WTC11 (cell line): ENCODE data around the gene PRICKLE3. TPM values are rescaled to one million over a fixed set of nuclear protein-coding genes. Genes with fewer than 3 reads are reported as not detected.

Experiments used
- ATAC-seq: fragments of 200-7000 bp; cut with Tn5 transposase; 2 replicates; pipeline ENCODE4 v1.10.0; 2021; ENCODE audit warnings: mild to moderate bottlenecking, moderate library complexity
- CTCF ChIA-PET: fragments of 300-600 bp; sonication (Branson Sonifier 250); formaldehyde crosslinking; loops from one replicate; lab custom pipeline; 2021; ENCODE audit warnings: antibody characterized with exemption; lab: Charles Lee
- POLR2A ChIA-PET: fragments of 350-600 bp; sonication (Branson Sonifier 250); formaldehyde crosslinking; loops from one replicate; lab custom pipeline; 2021; ENCODE audit warnings: antibody characterized with exemption; lab: Charles Lee
- DNase-seq: peaks from one replicate; pipeline ENCODE4 v3.0.0; 2021; ENCODE audit warnings: low spot score
- H3K27ac Mint-ChIP-seq: 2 replicates; pipeline ENCODE4 v1.8.0; 2021; ENCODE audit warnings: mixed read lengths
- H3K27me3 Mint-ChIP-seq: 2 replicates; pipeline ENCODE4 v1.8.0; 2021; ENCODE audit warnings: low read depth, mild to moderate bottlenecking, moderate library complexity, mixed read lengths
- H3K36me3 Mint-ChIP-seq: 2 replicates; pipeline ENCODE4 v1.8.0; 2021; ENCODE audit warnings: mixed read lengths
- H3K4me1 Mint-ChIP-seq: 2 replicates; pipeline ENCODE4 v1.8.0; 2022; ENCODE audit warnings: mixed read lengths
- H3K4me3 Mint-ChIP-seq: 2 replicates; pipeline ENCODE4 v1.8.0; 2021; ENCODE audit warnings: mild to moderate bottlenecking, moderate library complexity, mixed read lengths
- H3K9me3 Mint-ChIP-seq: 2 replicates; pipeline ENCODE4 v1.8.0; 2021; ENCODE audit warnings: mixed read lengths
- CREB1 ChIP-seq: sonication (generic); formaldehyde crosslinking; IDR thresholded peaks from 2 replicates; pipeline ENCODE4 v1.8.0; 2023; ENCODE audit warnings: mild to moderate bottlenecking, missing genetic modification reagents
- FOXK1 ChIP-seq: sonication (generic); formaldehyde crosslinking; IDR thresholded peaks from 2 replicates; pipeline ENCODE4 v1.8.0; 2022; ENCODE audit warnings: mild to moderate bottlenecking, moderate library complexity, missing genetic modification reagents
- HMGA2 ChIP-seq: fragments of 250-450 bp; sonication (Bioruptor Pico); IDR thresholded peaks from 2 replicates; pipeline ENCODE4 v1.4.0; 2021; ENCODE audit warnings: mild to moderate bottlenecking, moderate library complexity
- MAX ChIP-seq: sonication (generic); formaldehyde crosslinking; IDR thresholded peaks from 2 replicates; pipeline ENCODE4 v1.8.0; 2022; ENCODE audit warnings: mild to moderate bottlenecking, missing genetic modification reagents
- MYBL2 ChIP-seq: sonication (generic); formaldehyde crosslinking; IDR thresholded peaks from 2 replicates; pipeline ENCODE4 v1.8.1; 2023; ENCODE audit warnings: mild to moderate bottlenecking, moderate library complexity, missing genetic modification reagents
- NR1H2 ChIP-seq: sonication (generic); formaldehyde crosslinking; IDR thresholded peaks from 2 replicates; pipeline ENCODE4 v1.9.0; 2021; ENCODE audit warnings: mild to moderate bottlenecking, moderate library complexity, missing genetic modification reagents
- RORB ChIP-seq: fragments of 250-450 bp; sonication (Bioruptor Pico); IDR thresholded peaks from 2 replicates; pipeline ENCODE4 v1.9.0; 2021; ENCODE audit warnings: mild to moderate bottlenecking
- TEAD4 ChIP-seq: sonication (generic); formaldehyde crosslinking; IDR thresholded peaks from 2 replicates; pipeline ENCODE4 v1.8.0; 2022; ENCODE audit warnings: mild to moderate bottlenecking, missing genetic modification reagents
- TP53 ChIP-seq: sonication (generic); formaldehyde crosslinking; IDR thresholded peaks from 2 replicates; pipeline ENCODE4 v1.8.1; 2023; ENCODE audit warnings: mild to moderate bottlenecking, missing genetic modification reagents
- USF2 ChIP-seq: sonication (generic); formaldehyde crosslinking; IDR thresholded peaks from 2 replicates; pipeline ENCODE4 v1.8.1; 2023; ENCODE audit warnings: mild to moderate bottlenecking, missing genetic modification reagents, moderate library complexity
- ZNF138 ChIP-seq: sonication (generic); formaldehyde crosslinking; conservative IDR thresholded peaks from 2 replicates; pipeline ENCODE4 v1.8.1; 2022; ENCODE audit warnings: mild to moderate bottlenecking, moderate library complexity, missing genetic modification reagents
- ZNF317 ChIP-seq: sonication (generic); formaldehyde crosslinking; IDR thresholded peaks from 2 replicates; pipeline ENCODE4 v1.8.1; 2023; ENCODE audit warnings: low read depth, mild to moderate bottlenecking, moderate library complexity, missing genetic modification reagents, borderline replicate concordance
- ZNF396 ChIP-seq: fragments of 250-450 bp; sonication (Bioruptor Pico); IDR thresholded peaks from 2 replicates; pipeline ENCODE4 v1.8.0; 2021; ENCODE audit warnings: mild to moderate bottlenecking, moderate library complexity, borderline replicate concordance
- ZNF512 ChIP-seq: sonication (generic); formaldehyde crosslinking; IDR thresholded peaks from 2 replicates; pipeline ENCODE4 v1.8.1; 2022; ENCODE audit warnings: missing genetic modification reagents, borderline replicate concordance
- total RNA-seq: library from RNA; stranded (reverse); gene quantifications from 3 replicates; pipeline ENCODE4 v1.2.3, GENCODE V29; 2021
- TF ChIP-seq, protein P1 (sequence below): sonication (generic); formaldehyde crosslinking; IDR thresholded peaks from 2 replicates; pipeline ENCODE4 v1.8.1; 2023; ENCODE audit warnings: mild to moderate bottlenecking, missing genetic modification reagents, borderline replicate concordance
- TF ChIP-seq, protein P2 (sequence below): sonication (generic); formaldehyde crosslinking; IDR thresholded peaks from 2 replicates; pipeline ENCODE4 v1.8.0; 2023; ENCODE audit warnings: mild to moderate bottlenecking, missing genetic modification reagents
- TF ChIP-seq, protein P3 (sequence below): sonication (generic); formaldehyde crosslinking; IDR thresholded peaks from 2 replicates; pipeline ENCODE4 v1.8.0; 2022; ENCODE audit warnings: mild to moderate bottlenecking, missing genetic modification reagents
- TF ChIP-seq, protein P4 (sequence below): sonication (generic); formaldehyde crosslinking; IDR thresholded peaks from 2 replicates; pipeline ENCODE4 v1.8.1; 2023; ENCODE audit warnings: mild to moderate bottlenecking, missing genetic modification reagents
- TF ChIP-seq, protein P5 (sequence below): sonication (generic); formaldehyde crosslinking; IDR thresholded peaks from 2 replicates; pipeline ENCODE4 v1.8.1; 2022; ENCODE audit warnings: mild to moderate bottlenecking, missing genetic modification reagents, moderate library complexity, borderline replicate concordance

The PRICKLE3 gene
- total RNA-seq, 1 experiment from 2014 or later = 14.6 TPM

- TF ChIP-seq, protein P1, sequence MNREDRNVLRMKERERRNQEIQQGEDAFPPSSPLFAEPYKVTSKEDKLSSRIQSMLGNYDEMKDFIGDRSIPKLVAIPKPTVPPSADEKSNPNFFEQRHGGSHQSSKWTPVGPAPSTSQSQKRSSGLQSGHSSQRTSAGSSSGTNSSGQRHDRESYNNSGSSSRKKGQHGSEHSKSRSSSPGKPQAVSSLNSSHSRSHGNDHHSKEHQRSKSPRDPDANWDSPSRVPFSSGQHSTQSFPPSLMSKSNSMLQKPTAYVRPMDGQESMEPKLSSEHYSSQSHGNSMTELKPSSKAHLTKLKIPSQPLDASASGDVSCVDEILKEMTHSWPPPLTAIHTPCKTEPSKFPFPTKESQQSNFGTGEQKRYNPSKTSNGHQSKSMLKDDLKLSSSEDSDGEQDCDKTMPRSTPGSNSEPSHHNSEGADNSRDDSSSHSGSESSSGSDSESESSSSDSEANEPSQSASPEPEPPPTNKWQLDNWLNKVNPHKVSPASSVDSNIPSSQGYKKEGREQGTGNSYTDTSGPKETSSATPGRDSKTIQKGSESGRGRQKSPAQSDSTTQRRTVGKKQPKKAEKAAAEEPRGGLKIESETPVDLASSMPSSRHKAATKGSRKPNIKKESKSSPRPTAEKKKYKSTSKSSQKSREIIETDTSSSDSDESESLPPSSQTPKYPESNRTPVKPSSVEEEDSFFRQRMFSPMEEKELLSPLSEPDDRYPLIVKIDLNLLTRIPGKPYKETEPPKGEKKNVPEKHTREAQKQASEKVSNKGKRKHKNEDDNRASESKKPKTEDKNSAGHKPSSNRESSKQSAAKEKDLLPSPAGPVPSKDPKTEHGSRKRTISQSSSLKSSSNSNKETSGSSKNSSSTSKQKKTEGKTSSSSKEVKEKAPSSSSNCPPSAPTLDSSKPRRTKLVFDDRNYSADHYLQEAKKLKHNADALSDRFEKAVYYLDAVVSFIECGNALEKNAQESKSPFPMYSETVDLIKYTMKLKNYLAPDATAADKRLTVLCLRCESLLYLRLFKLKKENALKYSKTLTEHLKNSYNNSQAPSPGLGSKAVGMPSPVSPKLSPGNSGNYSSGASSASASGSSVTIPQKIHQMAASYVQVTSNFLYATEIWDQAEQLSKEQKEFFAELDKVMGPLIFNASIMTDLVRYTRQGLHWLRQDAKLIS (CRISPR knock-in tag) = no peak
- TF ChIP-seq, protein P2, sequence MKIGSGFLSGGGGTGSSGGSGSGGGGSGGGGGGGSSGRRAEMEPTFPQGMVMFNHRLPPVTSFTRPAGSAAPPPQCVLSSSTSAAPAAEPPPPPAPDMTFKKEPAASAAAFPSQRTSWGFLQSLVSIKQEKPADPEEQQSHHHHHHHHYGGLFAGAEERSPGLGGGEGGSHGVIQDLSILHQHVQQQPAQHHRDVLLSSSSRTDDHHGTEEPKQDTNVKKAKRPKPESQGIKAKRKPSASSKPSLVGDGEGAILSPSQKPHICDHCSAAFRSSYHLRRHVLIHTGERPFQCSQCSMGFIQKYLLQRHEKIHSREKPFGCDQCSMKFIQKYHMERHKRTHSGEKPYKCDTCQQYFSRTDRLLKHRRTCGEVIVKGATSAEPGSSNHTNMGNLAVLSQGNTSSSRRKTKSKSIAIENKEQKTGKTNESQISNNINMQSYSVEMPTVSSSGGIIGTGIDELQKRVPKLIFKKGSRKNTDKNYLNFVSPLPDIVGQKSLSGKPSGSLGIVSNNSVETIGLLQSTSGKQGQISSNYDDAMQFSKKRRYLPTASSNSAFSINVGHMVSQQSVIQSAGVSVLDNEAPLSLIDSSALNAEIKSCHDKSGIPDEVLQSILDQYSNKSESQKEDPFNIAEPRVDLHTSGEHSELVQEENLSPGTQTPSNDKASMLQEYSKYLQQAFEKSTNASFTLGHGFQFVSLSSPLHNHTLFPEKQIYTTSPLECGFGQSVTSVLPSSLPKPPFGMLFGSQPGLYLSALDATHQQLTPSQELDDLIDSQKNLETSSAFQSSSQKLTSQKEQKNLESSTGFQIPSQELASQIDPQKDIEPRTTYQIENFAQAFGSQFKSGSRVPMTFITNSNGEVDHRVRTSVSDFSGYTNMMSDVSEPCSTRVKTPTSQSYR (CRISPR knock-in tag) = no peak
- TF ChIP-seq, protein P3, sequence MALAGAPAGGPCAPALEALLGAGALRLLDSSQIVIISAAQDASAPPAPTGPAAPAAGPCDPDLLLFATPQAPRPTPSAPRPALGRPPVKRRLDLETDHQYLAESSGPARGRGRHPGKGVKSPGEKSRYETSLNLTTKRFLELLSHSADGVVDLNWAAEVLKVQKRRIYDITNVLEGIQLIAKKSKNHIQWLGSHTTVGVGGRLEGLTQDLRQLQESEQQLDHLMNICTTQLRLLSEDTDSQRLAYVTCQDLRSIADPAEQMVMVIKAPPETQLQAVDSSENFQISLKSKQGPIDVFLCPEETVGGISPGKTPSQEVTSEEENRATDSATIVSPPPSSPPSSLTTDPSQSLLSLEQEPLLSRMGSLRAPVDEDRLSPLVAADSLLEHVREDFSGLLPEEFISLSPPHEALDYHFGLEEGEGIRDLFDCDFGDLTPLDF (CRISPR knock-in tag) = no peak
- TF ChIP-seq ZNF396 (CRISPR knock-in tag) (no peak), ZNF317 (CRISPR knock-in tag) (no peak), CREB1 (CRISPR knock-in tag) (no peak), MYBL2 (CRISPR knock-in tag) (no peak), TEAD4 (CRISPR knock-in tag) (no peak), FOXK1 (CRISPR knock-in tag) (no peak), ZNF512 (CRISPR knock-in tag) (no peak), MAX (CRISPR knock-in tag) (no peak)
These were observed 3.4 kb upstream of the PRICKLE3 start (continued) for GRCh38 chrX:49189606-49190005.

DNA sequence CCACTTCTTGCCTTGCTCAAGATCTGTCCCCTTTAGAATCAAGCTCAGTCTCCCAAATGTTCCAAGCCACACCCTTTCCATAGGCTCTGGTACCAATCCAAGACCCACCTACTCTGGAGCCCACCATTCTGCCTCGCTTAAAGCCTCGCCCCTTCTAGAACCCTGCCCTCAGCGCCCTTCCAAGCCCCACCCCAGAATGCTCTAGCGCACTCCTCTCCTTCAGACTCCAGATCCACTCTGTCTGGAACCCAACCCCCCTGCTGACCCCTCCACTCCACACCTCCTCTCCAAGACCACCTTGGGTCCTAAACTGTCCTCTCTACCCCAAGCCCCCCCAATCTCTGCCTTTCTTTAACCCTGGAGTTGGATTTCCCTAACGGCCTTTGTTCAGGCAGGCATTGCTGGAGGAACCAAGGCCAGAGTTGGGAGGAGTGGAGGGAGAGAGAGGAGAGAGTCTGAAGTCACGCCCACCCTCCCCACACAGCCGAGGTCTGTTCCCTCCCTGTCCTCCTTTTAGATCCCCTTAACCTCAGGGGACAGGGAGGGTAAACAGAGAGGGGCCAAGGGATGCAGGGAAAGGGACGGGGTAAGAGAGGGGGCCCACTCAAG lies 2.4 kb upstream of the PRICKLE3 start:
- ChIA-PET POLR2A (no interaction called here), CTCF (no interaction called here)
- no peaks in the 10 kb centered on the region for H3K9me3 Mint-ChIP-seq
- TF ChIP-seq TP53 (CRISPR knock-in tag) (no peak), RORB (CRISPR knock-in tag) (no peak), HMGA2 (no peak), NR1H2 (no peak), USF2 (CRISPR knock-in tag) (no peak), ZNF138 (CRISPR knock-in tag) (no peak)
- TF ChIP-seq, protein P4, sequence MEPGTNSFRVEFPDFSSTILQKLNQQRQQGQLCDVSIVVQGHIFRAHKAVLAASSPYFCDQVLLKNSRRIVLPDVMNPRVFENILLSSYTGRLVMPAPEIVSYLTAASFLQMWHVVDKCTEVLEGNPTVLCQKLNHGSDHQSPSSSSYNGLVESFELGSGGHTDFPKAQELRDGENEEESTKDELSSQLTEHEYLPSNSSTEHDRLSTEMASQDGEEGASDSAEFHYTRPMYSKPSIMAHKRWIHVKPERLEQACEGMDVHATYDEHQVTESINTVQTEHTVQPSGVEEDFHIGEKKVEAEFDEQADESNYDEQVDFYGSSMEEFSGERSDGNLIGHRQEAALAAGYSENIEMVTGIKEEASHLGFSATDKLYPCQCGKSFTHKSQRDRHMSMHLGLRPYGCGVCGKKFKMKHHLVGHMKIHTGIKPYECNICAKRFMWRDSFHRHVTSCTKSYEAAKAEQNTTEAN (CRISPR knock-in tag) = no peak
- TF ChIP-seq, protein P5, sequence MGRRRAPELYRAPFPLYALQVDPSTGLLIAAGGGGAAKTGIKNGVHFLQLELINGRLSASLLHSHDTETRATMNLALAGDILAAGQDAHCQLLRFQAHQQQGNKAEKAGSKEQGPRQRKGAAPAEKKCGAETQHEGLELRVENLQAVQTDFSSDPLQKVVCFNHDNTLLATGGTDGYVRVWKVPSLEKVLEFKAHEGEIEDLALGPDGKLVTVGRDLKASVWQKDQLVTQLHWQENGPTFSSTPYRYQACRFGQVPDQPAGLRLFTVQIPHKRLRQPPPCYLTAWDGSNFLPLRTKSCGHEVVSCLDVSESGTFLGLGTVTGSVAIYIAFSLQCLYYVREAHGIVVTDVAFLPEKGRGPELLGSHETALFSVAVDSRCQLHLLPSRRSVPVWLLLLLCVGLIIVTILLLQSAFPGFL = no peak
- H3K27me3 Mint-ChIP-seq = no peaks in the 10 kb centered on the region; the same call in 1 of the 2 replicates
- ATAC-seq = no peak
- H3K36me3 Mint-ChIP-seq = peaks cover 2% of the 10 kb centered on the region; the same call in 1 of the 2 replicates
- no peak for DNase-seq
- peaks cover 29% of the 10 kb centered on the region for H3K4me1 Mint-ChIP-seq
- no peak overlapping the region for H3K4me3 Mint-ChIP-seq
- no peak overlapping the region for H3K27ac Mint-ChIP-seq
